ENCODE measurements around the gene PRDM2.

Gene PRDM2

GRCh38 chr1:13869172-13869797, 169.3 kb downstream of the PRDM2 start:
- no peak for DNase-seq

- no peak for DNase-seq
Measured at GRCh38 chr1:13871413-13871812, 171.4 kb downstream of the PRDM2 start.

GRCh38 chr1:13871886-13872285, 171.9 kb downstream of the PRDM2 start:
- DNase-seq, result no peak

GRCh38 chr1:13873032-13873431, 173.0 kb downstream of the PRDM2 start:
- no peak for DNase-seq
